Ecto neural progenitor cell (in vitro differentiated cells): ENCODE measurements around the gene CBX4.

Source experiments
- DNase-seq: peaks from one replicate; pipeline ENCODE4 v3.0.0-alpha.2; 2018; ENCODE audit warnings: low spot score

The CBX4 gene

GRCh38 chr17:79785900-79786810 lies 53.1 kb downstream of the CBX4 start:
- no peak for DNase-seq

GRCh38 chr17:79785017-79785899 lies 54.0 kb downstream of the CBX4 start:
- no peak for DNase-seq

DNA sequence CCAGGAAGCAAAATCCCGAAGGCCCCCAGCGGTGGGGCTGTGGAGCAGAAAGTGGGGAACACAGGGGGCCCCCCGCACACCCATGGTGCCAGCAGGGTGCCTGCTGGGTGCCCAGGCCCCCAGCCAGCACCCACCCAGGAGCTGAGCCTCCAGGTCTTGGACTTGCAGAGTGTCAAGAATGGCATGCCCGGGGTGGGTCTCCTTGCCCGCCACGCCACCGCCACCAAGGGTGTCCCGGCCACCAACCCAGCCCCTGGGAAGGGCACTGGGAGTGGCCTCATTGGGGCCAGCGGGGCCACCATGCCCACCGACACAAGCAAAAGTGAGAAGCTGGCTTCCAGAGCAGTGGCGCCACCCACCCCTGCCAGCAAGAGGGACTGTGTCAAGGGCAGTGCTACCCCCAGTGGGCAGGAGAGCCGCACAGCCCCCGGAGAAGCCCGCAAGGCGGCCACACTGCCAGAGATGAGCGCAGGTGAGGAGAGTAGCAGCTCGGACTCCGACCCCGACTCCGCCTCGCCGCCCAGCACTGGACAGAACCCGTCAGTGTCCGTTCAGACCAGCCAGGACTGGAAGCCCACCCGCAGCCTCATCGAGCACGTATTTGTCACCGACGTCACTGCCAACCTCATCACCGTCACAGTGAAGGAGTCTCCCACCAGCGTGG lies 54.8 kb downstream of the CBX4 start:
- DNase-seq = peak; percentile 52

DNA sequence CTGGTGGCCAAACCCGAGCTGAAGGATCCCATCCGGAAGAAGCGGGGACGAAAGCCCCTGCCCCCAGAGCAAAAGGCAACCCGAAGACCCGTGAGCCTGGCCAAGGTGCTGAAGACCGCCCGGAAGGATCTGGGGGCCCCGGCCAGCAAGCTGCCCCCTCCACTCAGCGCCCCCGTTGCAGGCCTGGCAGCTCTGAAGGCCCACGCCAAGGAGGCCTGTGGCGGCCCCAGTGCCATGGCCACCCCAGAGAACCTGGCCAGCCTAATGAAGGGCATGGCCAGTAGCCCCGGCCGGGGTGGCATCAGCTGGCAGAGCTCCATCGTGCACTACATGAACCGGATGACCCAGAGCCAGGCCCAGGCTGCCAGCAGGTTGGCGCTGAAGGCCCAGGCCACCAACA lies 55.3 kb downstream of the CBX4 start:
- DNase-seq = no peak
